Gastrocnemius medialis (tissue), 4 donors: ENCODE measurements around the gene POU3F3. TPM values are rescaled to one million over a fixed set of nuclear protein-coding genes. Genes with fewer than 3 reads are reported as not detected.

Source experiments
- ATAC-seq, 2 donors: fragments of 150-250 bp; one replicate each; pipeline ENCODE4 v1.9.1; 2016
- DNase-seq, 2 donors: peaks; one replicate each; pipeline ENCODE4 v3.0.0-alpha.2; 2019
- H3K27ac ChIP-seq, 4 donors: fragments of 200-600 bp; sonication (generic); 1 replicate in 1 of 4; 2 replicates in 3 of 4; pipeline ENCODE4 v1.5.1; 2016 to 2018; ENCODE audit warnings: mild to moderate bottlenecking in 2 of 4, moderate library complexity in 1 of 4
- H3K27me3 ChIP-seq, 3 donors: fragments of 200-600 bp; sonication (generic) in 2 of 3; 1 replicate in 1 of 3; 2 replicates in 2 of 3; pipeline versions ENCODE4 v1.5.1 to v1.6.0; 2016 to 2019; ENCODE audit warnings: mild to moderate bottlenecking in 1 of 3, moderate library complexity in 1 of 3
- H3K36me3 ChIP-seq, 2 donors: fragments of 200-600 bp; sonication (generic) in 1 of 2; one replicate each; pipeline ENCODE4 v1.5.1; 2017 to 2018
- H3K4me1 ChIP-seq, 2 donors: fragments of 200-600 bp; sonication (generic) in 1 of 2; one replicate each; pipeline ENCODE4 v1.5.1; 2016 to 2017; ENCODE audit warnings: mild to moderate bottlenecking in 2 of 2
- H3K4me3 ChIP-seq, 4 donors: fragments of 200-600 bp; sonication (generic) in 3 of 4; 1 replicate in 1 of 4; 2 replicates in 3 of 4; pipeline ENCODE4 v1.5.1; 2016 to 2019; ENCODE audit warnings: mild to moderate bottlenecking in 2 of 4
- H3K9me3 ChIP-seq, 3 donors: fragments of 200-600 bp; sonication (generic) in 2 of 3; 1 replicate in 1 of 3; 2 replicates in 2 of 3; pipeline ENCODE4 v1.5.1; 2016 to 2019
- CTCF ChIP-seq, 5 experiments: fragments of 450-650 bp in 3 of 5; fragments of 200-600 bp in 2 of 5; sonication (generic) in 2 of 5; IDR thresholded peaks in 4 of 5; conservative IDR thresholded peaks in 1 of 5; 1 replicate in 4 of 5; 2 replicates in 1 of 5; pipeline ENCODE4 v1.5.1; 2016 to 2019; ENCODE audit warnings: antibody characterized with exemption in 5 of 5, mild to moderate bottlenecking in 3 of 5, moderate library complexity in 3 of 5
- POLR2A ChIP-seq, 2 donors: fragments of 450-650 bp; IDR thresholded peaks; one replicate each; pipeline ENCODE4 v1.6.1; 2017; ENCODE audit warnings: antibody characterized with exemption in 2 of 2, mild to moderate bottlenecking in 2 of 2, moderate library complexity in 2 of 2
- in situ Hi-C, 4 donors: fragments of 200-750 bp; cut with MboI; loops; one replicate each; pipeline versions ENCODE4 v1.15.0 to v1.8.0; 2017; ENCODE audit warnings: low sequenced_read_pairs in 4 of 4
- intact Hi-C: fragments of 100-400 bp; cut with DNase I; formaldehyde crosslinking; loops from one replicate; pipeline ENCODE4 v1.15.1; 2023; ENCODE audit warnings: low total_unique reads
- total RNA-seq, 4 donors: library from RNA; depleted of rRNA; stranded (reverse); fragments of >200 nt; gene quantifications; one replicate each; pipeline versions ENCODE4 v1.1.0 to v1.2.3, GENCODE V29; 2016

The POU3F3 gene
- total RNA-seq, 4 donors from 2014 or later: not detected

GRCh38 chr2:104818264-104818663 is 35.7 kb upstream of the POU3F3 start:
- Histone ChIP-seq H3K4me3 (no peak overlapping the region), H3K36me3 (no peaks in the 10 kb centered on the region), H3K27me3 (no peaks in the 10 kb centered on the region), H3K27ac (no peak overlapping the region), H3K9me3 (no peaks in the 10 kb centered on the region), H3K4me1 (no peaks in the 10 kb centered on the region)
- DNase-seq (no peak), ATAC-seq (no peak)
- intact Hi-C loops: no loop called here
- in situ Hi-C loops: no loop called here
- TF ChIP-seq POLR2A (IDR thresholded peaks at IDR 0.05) (no peak), CTCF (IDR thresholded peaks at IDR 0.05 in 4 of 5, conservative IDR thresholded peaks at IDR 0.05 in 1 of 5) (no peak)

GRCh38 chr2:104820126-104820525 is 33.8 kb upstream of the POU3F3 start:
- in situ Hi-C loops: no loop called here
- no peaks in the 10 kb centered on the region for H3K27me3 ChIP-seq
- TF ChIP-seq POLR2A (IDR thresholded peaks at IDR 0.05): no peak
- TF ChIP-seq CTCF (IDR thresholded peaks at IDR 0.05 in 4 of 5, conservative IDR thresholded peaks at IDR 0.05 in 1 of 5): no peak

GRCh38 chr2:104825124-104825865 is 28.6 kb upstream of the POU3F3 start:
- no peaks in the 10 kb centered on the region for H3K36me3 ChIP-seq
- H3K27ac ChIP-seq: no peak overlapping the region
- in situ Hi-C loops: no loop called here
- intact Hi-C loops: no loop called here
- ATAC-seq (no peak), DNase-seq (no peak)
- H3K4me3 ChIP-seq: no peak overlapping the region
- H3K27me3 ChIP-seq: peaks cover 0 to 3% (median 0%) of the 10 kb centered on the region in 3 donors
- no peak for TF ChIP-seq CTCF (IDR thresholded peaks at IDR 0.05 in 4 of 5, conservative IDR thresholded peaks at IDR 0.05 in 1 of 5)
- no peak for TF ChIP-seq POLR2A (IDR thresholded peaks at IDR 0.05)
- H3K4me1 ChIP-seq: no peaks in the 10 kb centered on the region
- no peaks in the 10 kb centered on the region for H3K9me3 ChIP-seq

More at GRCh38 chr2:104820126-104820525, 33.8 kb upstream of the POU3F3 start:
- no peaks in the 10 kb centered on the region for H3K4me1 ChIP-seq
- no peak overlapping the region for H3K4me3 ChIP-seq
- intact Hi-C loops: no loop called here
- DNase-seq: no peak
- no peak overlapping the region for H3K27ac ChIP-seq
- H3K36me3 ChIP-seq: no peaks in the 10 kb centered on the region
- ATAC-seq: no peak
- H3K9me3 ChIP-seq: no peaks in the 10 kb centered on the region

- H3K27me3 ChIP-seq: peaks cover 0 to 3% (median 0%) of the 10 kb centered on the region in 3 donors
- no peak overlapping the region for H3K27ac ChIP-seq
- no peak overlapping the region for H3K4me3 ChIP-seq
- ATAC-seq: no peak
- no peak for DNase-seq
- no peaks in the 10 kb centered on the region for H3K4me1 ChIP-seq
- in situ Hi-C loops (no loop called here), intact Hi-C loops (no loop called here)
- H3K36me3 ChIP-seq: no peaks in the 10 kb centered on the region
- no peak for TF ChIP-seq CTCF (IDR thresholded peaks at IDR 0.05 in 4 of 5, conservative IDR thresholded peaks at IDR 0.05 in 1 of 5)
- TF ChIP-seq POLR2A (IDR thresholded peaks at IDR 0.05): no peak
- no peaks in the 10 kb centered on the region for H3K9me3 ChIP-seq
Observed at GRCh38 chr2:104826016-104826415, 27.9 kb upstream of the POU3F3 start.
